Activated CD8-positive, alpha-beta memory T cell treated with anti-CD3 and anti-CD28 coated beads for 24 hours (primary cell): ENCODE results near the gene APPL2.

Experiments
- DNase-seq: peaks from one replicate; pipeline ENCODE4 v3.0.0-alpha.2; 2020

APPL2 gene, protein sequence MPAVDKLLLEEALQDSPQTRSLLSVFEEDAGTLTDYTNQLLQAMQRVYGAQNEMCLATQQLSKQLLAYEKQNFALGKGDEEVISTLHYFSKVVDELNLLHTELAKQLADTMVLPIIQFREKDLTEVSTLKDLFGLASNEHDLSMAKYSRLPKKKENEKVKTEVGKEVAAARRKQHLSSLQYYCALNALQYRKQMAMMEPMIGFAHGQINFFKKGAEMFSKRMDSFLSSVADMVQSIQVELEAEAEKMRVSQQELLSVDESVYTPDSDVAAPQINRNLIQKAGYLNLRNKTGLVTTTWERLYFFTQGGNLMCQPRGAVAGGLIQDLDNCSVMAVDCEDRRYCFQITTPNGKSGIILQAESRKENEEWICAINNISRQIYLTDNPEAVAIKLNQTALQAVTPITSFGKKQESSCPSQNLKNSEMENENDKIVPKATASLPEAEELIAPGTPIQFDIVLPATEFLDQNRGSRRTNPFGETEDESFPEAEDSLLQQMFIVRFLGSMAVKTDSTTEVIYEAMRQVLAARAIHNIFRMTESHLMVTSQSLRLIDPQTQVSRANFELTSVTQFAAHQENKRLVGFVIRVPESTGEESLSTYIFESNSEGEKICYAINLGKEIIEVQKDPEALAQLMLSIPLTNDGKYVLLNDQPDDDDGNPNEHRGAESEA

DNA sequence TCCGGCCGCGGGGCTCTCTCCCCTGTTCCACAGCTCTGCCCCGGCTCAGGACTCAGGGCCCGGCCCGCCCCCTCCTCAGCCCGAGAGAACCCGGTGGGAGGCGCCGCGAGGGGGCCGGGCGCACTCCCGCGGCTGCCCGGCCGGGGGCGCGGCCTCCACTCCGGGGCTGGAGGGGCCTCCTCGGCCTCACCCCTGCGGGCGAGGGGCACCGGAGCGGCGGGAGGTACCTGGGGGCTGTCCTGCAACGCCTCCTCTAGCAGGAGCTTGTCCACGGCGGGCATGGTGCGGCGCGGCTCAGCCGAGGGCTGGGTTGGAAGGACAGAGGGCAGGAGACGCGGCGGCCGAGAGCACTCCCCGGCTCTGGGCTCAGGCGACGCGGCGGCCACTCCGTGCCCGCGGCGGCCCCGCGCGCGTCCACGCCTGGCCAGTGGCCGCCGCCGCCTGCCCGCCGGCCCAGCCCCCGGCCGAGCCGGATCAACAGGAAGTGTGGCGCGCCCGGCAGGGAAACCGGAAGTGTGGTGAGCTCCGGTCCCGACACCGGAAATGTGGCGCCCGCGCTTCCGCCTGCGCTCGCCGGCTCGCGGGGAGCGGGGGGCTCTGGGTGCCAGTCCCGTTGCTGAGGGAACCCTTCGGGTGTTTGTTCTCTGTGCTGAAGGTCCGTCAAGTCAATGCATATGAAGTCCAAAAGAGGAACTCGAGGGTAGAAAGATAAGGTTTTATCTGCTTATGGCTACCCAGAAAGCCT is at the start of gene APPL2:
Gene APPL2, minus strand, starts transcription at position 443 of the 745 bp plus-strand sequence. Its CDS starts 162 bp downstream, at position 281.
- peak; percentile 92 for DNase-seq

DNA sequence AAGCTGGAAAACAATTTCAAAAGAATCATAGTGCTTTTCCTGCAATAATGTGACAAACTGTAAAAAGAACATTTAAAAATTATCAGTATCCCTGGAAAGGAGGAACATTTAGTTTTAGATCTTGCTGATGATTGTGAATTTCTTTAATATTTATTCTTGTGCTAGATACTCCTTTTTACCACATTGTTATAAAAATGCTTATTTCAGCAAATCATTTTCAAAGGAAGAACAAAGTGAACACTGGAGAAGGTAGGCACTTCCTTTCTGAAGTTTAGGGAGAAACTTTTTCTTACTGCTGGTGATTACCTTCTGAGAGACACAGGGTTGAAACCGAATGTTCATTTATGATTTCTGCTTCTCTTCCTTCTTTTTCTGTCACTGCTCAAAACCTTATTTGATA is 49.4 kb upstream of the APPL2 start:
- DNase-seq, result no peak

DNA sequence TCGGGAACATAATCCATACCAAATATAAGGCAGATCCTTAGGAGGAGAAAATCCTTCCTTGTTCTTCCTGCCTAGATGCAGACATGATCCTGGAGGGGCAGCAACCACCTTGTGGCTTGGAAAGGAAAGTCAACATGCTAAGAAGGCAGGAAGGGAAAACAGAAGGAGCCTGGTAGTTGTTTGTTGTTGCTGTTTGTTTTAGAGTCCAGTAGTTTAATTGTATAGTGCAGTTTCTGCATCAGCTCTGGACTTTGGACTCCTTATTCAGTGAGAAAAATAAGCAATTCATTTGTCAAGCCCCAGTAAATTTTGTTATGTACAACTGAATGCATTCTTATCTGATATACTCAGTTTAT is 45.7 kb upstream of the APPL2 start:
- no peak for DNase-seq

DNA sequence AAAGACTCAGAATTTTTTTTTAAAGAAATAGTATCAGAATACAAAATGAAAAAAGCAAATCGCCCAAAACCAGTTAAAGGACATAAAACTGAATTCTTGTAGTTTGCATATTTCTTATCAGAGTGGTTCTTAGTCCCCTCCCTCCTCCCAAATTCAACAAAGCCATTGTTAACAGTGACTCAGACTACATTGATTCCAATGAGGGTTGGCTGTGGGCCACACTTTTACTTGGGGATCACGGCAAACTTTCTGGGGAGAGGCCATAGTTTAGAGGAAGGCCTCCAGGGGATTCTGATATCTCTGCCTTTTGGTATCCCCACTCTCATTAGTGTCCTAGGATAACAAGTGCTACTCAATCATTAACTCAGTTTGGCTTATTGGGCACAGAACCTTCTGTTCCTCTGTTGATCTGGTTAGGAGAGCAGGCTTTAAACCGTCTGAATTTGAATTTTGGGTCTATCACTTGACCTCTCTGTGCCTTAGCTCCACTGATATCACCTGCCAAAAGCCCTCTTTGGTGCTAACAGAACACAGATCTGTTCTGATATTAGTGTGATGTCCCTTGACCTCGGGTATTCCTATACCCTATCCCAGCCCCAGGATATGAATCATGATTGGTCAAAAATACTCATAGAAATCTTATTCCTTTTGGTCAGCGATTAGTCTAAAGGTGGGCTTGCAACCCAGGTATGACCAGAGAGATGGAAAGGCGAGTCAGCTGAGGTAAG is 45.2 kb upstream of the APPL2 start:
- no peak for DNase-seq

DNA sequence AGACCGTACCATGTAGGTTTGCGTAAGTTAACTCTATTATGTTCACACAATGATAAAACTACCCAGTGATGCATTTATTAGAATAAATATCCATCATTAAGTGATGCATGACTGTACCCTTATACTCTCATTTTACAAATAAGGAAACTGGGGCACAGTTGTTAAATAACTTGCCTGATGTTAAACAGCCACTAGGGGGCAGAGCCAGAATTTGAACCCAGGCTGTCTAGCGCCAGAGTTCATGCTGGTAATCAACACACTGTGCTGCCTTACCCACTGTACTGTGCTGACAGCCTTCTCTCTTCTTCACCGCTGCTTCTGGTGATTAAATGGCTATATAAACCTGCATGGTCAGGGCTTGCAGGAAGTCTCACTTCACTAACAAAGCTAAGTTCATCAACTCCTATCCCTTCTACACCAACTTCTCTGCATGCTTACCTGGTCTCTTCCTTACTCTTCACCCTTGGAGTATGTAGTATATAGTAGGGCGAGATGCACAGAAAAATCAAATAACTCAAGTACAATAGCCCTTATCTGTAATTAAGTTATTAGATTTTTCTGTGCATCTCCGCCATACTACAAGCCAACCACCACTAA is 43.6 kb upstream of the APPL2 start:
- DNase-seq, result peak; percentile 60

DNA sequence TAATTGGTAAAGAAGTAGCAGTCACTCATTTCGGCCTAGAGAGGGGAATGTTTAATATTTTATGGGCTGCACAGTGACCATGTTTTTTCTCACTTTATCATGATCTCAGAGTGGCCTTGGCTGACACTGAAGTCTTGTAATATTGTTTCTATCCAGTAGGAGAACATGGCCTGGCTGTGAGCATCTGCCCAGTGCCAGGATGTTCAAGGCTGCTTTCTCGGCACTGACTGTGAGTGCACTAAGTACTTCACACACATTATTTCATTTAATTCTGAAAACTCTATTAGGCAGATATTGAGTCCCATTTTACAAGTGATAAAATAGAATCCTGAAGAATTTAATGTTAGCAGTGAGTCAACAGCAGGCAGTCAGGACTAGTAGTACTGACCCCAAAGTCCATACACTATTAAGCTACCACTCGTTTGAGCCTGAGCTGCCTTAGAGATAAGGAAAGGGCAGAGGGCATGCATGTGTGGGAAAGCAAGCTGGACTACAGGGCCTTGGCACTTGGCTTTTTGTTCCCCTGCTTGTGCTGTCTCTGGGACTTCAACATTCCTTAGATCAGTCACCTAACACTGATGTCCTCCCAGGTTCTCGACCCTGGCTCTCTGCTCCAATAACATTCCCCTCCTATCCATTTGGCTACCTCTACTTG is 42.2 kb upstream of the APPL2 start:
- no peak for DNase-seq

DNA sequence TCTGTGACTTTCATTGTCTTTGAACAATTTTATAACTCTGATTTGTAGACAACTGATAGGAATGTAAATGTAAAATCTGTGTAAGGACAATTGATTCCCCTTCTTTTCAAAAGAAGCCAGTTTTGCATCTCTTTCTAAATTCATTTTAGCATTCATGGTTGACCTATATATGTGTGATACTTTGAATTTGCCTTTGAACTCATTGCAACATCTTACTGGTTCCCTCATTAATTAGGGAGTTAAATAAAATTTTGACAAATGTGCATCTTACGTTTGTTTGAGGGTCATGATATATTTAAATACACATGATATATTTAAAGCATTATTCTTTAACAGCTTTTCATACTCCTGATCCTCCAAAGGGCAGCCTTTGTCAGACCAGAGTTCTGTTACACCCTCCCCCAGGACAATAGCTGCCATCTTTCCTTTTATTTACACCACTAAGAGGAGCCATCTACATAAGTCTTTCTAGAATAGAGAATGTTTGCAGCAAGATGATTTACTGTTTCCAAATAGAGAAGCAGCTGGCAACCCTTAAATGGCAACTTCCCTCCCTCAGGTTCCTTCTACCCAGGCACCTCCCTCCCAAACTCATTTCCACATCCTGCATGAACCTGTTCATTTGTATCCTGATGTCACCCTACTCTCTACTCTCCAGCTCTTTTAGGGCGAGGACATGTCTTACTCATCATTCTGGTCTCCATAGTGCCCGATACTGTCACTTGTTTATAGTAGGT is 40.2 kb upstream of the APPL2 start:
- DNase-seq, result no peak

DNA sequence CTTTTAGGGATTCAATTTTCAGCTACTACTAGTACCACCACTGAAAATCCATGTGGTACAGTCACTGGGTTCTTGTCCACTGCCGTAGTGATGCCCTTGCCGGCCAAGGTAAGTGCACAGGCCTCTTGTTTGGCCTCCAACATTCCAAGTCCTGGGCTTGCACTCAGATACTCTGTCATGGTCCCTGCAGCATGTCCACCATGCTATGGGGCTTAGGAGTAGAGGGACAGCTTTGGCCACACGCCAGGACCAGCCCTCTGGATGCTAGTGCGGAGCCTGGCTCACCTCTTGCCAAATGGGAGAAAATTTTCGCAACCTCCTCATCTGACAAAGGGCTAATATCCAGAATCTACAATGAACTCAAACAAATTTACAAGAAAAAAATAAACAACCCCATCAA is 38.6 kb upstream of the APPL2 start:
- no peak for DNase-seq

DNA sequence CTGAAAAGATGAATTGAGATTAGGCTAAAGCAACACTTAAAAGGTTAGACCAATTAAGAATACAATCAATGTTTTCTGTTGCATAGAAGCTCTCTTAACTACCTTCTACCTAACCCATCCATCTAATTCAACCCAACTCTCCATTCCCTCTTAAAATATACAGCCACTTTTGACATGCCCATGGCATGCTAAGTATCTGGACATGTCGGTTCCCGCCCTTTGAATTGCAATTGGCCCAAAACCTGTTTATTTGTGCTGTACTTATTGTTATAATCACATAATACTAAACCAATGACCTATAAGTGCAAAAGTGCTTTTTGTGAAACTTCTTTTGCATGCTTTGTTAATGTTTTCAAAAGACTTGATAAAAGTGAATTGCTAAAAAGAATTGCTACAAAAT is 37.6 kb upstream of the APPL2 start:
- DNase-seq, result no peak

DNA sequence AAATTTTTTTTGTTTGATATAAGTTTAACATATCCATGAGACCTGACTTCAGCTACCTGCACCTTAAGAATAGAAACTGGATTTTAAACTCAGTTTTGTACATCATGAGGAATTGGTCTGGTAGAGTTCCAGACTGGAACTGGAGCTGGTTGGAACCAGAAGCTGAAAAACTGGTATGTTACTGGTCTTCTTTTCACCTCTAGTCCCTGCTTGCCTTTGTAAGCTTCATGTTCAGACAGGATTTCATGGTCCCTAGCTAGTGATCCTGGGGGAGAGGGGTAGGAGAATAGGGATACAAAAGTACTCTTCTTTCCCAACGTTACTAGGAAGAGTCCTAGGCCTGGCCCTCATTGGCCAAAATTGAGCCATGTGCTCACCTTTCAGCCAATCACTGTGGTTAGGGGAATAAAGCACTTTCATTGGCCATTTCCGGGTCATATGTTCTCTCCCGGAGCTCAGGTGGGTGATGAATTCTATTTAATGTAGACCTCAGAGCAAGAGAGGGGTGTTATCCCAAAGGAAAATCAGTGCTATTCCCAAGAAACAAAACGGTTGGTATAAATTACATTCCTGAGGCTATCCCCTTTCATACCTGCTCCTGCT is 36.9 kb upstream of the APPL2 start:
- no peak for DNase-seq

DNA sequence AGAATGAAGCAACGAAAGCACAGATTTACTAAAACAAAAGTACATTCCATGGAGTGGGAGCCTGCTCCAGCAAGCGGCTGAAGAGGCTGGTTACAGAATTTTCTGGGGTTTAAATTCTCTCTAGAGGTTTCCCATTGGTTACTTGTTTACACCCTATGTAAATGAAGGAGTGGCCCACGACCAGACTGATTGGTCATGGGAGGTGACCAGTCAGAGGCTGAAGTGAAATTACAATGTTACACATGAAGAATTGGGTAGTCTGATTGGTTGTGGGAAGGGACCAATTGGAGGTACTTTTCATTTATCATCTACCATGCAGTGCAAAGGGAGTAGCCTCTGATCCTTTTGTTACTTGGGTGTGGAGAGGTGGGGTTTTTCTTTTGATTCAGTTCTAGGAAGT is 36.2 kb upstream of the APPL2 start:
- no peak for DNase-seq

DNA sequence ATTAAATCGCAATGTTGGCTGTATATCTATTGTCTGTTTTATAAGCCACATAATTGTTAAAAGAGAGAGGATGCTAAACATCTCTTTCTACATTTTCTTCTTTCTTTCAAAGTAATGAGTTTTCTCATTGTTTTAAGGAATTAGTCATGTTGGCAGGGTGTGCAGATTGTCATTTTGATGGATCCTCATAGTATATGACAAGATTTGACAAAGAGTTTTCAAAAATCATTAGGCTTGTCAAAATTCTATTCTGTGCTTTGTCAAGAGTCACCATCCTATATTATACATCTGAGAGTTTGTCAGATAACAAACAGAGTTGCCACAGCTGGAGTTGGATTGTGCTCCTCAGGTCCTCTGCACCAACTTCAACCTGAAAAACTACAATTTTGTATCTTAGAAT is 35.4 kb upstream of the APPL2 start:
- DNase-seq, result no peak

DNA sequence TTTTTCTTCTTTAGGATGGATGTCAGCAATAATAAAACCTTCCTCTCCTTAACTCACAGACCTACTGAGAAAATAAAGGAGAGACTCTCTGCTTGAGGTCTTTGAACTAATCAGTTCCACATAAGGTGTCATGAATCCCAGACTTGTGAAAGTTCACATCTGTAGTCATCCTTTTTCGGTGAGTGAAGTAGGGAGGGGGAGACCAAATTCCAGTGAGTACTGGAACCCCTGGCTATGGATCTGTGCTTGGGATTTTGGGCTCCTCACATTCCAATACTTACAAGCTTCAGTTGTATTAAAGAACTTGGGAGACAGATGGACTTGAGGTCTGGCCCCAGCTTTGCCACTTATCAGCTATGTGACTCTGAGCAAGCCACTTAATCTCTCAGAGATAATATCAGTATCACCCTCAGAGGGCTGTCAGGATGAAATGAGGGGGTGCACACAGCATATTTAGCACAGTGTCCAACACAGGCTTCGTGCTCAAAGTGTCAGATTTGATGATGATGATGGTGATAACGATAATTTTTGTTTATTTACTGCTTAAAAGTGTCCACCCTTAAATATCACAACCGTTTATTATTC is 34.8 kb upstream of the APPL2 start:
- DNase-seq, result no peak

DNA sequence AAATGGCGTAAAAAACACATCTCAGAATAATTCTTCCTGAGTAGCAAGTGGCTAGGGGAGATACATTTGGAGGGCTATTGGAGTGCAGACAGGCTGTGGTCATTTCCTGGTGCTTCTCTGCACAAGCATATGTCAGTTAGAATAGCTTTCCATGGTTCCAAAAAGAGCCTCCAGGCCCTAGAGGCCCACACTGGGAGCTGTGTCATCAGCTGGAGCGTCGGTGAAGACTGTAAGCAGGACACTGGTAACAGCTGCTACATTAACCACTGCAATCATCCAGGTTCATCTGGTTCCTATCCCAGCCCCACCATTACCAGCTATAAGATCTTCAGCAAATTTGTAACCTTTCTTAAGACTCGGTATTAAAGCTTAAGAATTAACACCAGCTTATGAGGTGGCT is 31.7 kb upstream of the APPL2 start:
- no peak for DNase-seq

DNA sequence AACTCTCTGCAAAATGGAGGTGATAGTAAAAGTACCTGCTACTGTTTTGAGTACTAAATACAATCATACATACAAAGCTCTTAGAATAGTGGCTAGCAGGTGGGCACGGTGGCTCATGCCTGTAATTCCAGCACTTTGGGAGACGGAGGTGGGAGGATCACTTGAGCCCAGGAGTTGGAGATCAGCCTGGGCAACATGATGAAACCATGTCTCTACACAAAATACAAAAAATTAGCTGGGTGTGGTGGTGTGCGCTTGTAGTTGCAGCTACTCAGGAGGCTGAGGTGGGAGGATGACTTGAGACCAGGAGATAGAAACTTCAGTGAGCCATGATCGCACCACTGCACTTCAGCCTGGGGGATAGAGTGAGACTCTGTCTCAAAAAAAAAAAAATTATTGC is 28.8 kb upstream of the APPL2 start:
- no peak for DNase-seq

DNA sequence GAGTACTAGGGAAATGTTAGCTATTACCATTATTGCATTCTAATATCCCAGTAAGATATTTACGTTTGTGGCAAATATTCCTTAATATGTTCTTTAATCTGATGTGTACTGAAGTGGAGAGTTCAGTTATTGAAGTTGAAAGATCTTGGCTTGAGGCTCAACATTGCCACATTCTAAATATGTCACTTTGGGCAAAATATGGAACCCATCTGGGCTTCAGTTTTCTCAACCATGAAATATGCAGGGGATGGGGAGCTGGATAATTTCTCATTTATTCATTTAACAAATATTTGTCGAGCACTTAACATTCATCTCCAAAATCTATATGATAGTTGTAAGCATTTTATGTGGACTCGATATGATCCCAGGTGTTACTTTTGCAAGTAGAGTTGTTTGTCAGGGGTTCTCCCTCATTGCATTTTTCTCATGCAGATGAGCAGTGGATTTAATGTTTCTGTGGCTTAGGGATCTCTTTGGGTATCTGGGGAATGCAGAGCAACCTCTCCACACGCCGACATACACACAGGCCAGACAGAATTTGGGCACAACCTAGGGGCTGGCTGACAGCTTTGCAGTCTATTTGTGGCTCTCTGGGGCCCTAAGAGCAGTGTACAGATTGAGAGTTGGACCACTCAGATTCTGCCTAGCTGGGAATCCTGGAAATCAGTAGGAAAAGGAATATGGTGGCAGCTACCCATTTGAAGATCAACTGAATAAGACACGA is 26.6 kb upstream of the APPL2 start:
- no peak for DNase-seq

DNA sequence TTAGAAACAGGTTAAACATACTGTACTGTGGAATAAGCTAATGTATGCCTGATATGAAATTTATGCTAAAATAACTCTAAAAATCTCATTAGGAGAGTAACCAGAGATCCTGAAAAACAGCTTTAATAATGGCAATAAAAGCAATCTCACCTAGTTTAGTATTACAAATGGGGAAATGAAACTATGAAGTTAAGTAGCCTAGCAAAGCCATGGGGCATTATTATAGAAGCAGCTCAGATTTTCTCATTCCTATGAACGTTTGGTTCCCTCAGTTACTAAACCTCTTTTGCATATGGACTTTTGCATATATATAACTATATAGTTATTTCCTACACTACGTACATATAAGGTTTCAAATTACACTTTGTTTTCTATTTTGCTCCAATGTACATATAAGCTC is 25.0 kb upstream of the APPL2 start:
- no peak for DNase-seq

DNA sequence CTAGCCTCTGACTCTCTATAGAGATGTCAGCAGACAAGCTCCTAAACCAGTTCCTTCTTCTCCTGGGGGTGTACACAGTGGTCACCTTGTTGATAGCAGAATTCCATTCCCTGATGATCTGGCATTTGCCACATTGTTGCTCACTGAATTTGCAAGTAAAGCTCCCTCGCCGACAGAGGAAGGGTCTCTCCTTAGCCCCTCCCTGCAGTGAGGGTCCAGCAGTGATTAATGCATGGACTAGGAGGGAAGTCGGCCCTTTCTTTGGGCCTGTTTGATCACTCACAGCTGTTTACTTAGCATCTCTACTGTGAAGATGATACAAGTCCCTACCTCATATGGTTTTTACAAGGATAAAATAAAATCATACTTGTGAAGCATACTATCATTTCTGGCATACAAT is 23.3 kb upstream of the APPL2 start:
- no peak for DNase-seq

DNA sequence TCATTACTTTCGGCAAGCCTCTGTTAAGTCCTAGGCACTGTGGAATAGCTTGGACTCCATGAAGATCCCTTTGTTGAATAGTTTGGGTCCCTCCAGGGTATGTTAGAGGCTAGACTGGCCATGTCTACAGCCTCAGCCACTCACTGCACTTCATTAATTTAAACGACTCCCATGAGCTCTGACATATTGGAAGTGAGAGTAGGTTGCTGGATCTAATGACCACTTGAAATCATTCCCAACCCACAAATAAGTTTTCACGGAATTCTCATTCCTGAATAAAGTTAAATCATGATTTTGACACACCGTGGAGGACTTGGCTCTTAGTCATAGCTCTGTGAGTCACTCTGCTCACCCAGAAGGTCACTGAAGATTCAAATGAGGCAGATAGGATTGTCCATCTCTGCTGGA is 21.4 kb upstream of the APPL2 start:
- no peak for DNase-seq

DNA sequence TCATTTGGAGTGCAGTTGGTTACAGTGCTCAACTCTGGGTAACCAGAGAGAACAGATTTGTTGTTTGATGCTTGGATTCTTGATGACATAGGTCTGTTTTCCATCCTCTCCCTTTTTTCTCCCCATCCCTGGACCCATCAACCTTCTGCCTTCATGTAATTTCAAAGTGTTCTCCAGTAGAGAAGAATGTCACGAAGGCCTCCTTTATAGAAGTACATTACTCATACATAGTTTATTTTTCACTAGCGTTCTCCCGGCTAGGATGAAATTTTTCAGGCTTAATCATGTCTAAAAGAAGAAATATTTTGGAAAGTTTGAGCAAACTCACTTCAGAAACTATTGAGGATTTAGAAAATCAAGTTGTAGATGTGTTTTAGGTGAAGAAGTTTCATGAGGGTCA is 20.9 kb upstream of the APPL2 start:
- no peak for DNase-seq
